ENCODE measurements around the gene MED13.

DNA sequence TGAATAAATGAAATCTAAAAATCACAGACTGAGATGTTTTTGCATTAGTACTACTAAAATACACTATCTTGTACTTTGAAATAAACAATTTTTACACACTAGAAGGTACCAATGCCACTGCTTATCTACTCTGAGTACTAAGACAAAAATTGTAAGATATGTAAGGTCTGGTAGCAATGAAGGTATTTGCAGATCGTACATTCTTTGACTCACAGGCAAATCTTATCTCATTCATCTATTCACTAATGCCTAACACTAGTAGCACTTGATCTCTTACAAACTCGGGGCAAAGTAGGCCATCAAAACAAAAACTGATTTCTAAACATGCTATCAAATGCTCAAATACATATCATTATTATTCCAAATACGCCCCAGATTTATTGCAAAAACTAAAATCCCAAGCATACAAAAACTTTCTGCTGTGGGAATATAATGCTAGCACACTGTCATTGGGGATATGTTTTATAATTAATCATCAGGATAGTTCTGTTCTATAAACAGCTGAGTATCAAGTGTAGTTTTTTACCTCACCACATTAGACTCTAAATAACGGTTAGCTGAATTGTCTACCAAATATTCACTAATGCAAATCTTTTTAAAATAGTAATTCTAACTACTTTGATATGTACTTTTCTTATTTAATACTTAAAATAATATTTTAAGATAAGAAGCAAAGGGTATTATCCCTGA, 68.0 kb downstream of the MED13 start:
- TF ChIP-seq POLR2AphosphoS5 (IDR thresholded peaks at IDR 0.05) = no peak
- TF ChIP-seq, protein P1, sequence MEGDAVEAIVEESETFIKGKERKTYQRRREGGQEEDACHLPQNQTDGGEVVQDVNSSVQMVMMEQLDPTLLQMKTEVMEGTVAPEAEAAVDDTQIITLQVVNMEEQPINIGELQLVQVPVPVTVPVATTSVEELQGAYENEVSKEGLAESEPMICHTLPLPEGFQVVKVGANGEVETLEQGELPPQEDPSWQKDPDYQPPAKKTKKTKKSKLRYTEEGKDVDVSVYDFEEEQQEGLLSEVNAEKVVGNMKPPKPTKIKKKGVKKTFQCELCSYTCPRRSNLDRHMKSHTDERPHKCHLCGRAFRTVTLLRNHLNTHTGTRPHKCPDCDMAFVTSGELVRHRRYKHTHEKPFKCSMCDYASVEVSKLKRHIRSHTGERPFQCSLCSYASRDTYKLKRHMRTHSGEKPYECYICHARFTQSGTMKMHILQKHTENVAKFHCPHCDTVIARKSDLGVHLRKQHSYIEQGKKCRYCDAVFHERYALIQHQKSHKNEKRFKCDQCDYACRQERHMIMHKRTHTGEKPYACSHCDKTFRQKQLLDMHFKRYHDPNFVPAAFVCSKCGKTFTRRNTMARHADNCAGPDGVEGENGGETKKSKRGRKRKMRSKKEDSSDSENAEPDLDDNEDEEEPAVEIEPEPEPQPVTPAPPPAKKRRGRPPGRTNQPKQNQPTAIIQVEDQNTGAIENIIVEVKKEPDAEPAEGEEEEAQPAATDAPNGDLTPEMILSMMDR (IDR thresholded peaks at IDR 0.05) = no peak
- no peak for TF ChIP-seq POLR2A (IDR thresholded peaks at IDR 0.05; ENCODE audit: low read depth)
- no peak for TF ChIP-seq EP300 (IDR thresholded peaks at IDR 0.05)
